Endothelial cell of umbilical vein (primary cell): ENCODE results near the gene EMC7. TPM values are rescaled to one million over a fixed set of nuclear protein-coding genes. Genes with fewer than 3 reads are reported as not detected.

Source experiments
- BruUV-seq: library from RNA; stranded (reverse); fragments of 400-500 nt; replicated peaks from 2 replicates; lab custom pipeline; 2021; lab: Mats Ljungman, UMichigan
- CTCF ChIA-PET: fragments of 300-600, 350-600 bp; sonication (Branson Sonifier 250); formaldehyde crosslinking; loops from one replicate; lab custom pipeline; 2021; ENCODE audit warnings: antibody characterized with exemption, inconsistent platforms; lab: Charles Lee
- POLR2A ChIA-PET: fragments of 300-600, 350-600 bp; sonication (Branson Sonifier 250); formaldehyde crosslinking; loops from one replicate; lab custom pipeline; 2021; ENCODE audit warnings: antibody characterized with exemption, inconsistent platforms; lab: Charles Lee
- DNase-seq: peaks from one replicate; pipeline ENCODE4 v3.0.0-alpha.2; 2011; ENCODE audit warnings: low read depth, low spot score
- FAIRE-seq: peaks from 2 replicates; lab custom pipeline; 2011; peaks lifted over from hg19 to GRCh38; lab: Jason Lieb, UNC
- H2AFZ ChIP-seq: 2 replicates; pipeline ENCODE4 v1.6.0; 2012; ENCODE audit warnings: low read depth, low read length, control low read depth, inconsistent platforms
- H3K27ac ChIP-seq: 2 replicates; pipeline ENCODE4 v1.5.1; 2011; ENCODE audit warnings: low read depth, mild to moderate bottlenecking, control low read depth, low read length, moderate library complexity; ENCODE audit not compliant: insufficient read depth
- H3K27me3 ChIP-seq, 2 experiments: 2 replicates each; pipeline versions ENCODE4 v1.6.0 to v1.6.1; 2011; ENCODE audit warnings: low read length in 2 of 2, mixed read lengths in 1 of 2; ENCODE audit not compliant: control insufficient read depth in 2 of 2, insufficient read depth in 2 of 2
- H3K36me3 ChIP-seq, 2 experiments: 2 replicates in 1 of 2; 3 replicates in 1 of 2; pipeline ENCODE4 v1.5.1; 2011; ENCODE audit warnings: low read length in 2 of 2, mild to moderate bottlenecking in 1 of 2, moderate library complexity in 1 of 2; ENCODE audit not compliant: control insufficient read depth in 2 of 2, insufficient read depth in 2 of 2; ENCODE audit errors: extremely low read depth in 1 of 2
- H3K4me1 ChIP-seq: 3 replicates; pipeline ENCODE4 v1.5.1; 2011; ENCODE audit warnings: mild to moderate bottlenecking, low read length; ENCODE audit not compliant: control insufficient read depth, insufficient read depth; ENCODE audit errors: extremely low read depth
- H3K4me2 ChIP-seq: 2 replicates; pipeline ENCODE4 v1.6.1; 2011; ENCODE audit warnings: low read length, control low read depth, mixed read lengths; ENCODE audit not compliant: insufficient read depth
- H3K4me3 ChIP-seq, 3 experiments: fragments of 200-600 bp in 1 of 3; sonication (generic), shearing (Covaris generic) in 1 of 3; replicated peaks in 1 of 3; 2 replicates each; pipeline ENCODE4 v1.5.1; 2011 to 2016; ENCODE audit warnings: control low read depth in 3 of 3, low read length in 3 of 3, mild to moderate bottlenecking in 2 of 3, inconsistent platforms in 1 of 3, low read depth in 1 of 3, moderate library complexity in 1 of 3; ENCODE audit not compliant: insufficient read depth in 1 of 3
- H3K79me2 ChIP-seq: 2 replicates; pipeline ENCODE4 v1.6.0; 2012; ENCODE audit warnings: low read length, inconsistent platforms; ENCODE audit not compliant: control insufficient read depth, insufficient read depth
- H3K9ac ChIP-seq: replicated peaks from 2 replicates; pipeline ENCODE3; 2011; ENCODE audit warnings: low read length, control low read depth; ENCODE audit not compliant: insufficient read depth; ENCODE audit errors: extremely low read depth
- H3K9me1 ChIP-seq: replicated peaks from 3 replicates; pipeline ENCODE4 v1.6.0; 2011; ENCODE audit warnings: mild to moderate bottlenecking, low read length; ENCODE audit not compliant: control insufficient read depth, insufficient read depth; ENCODE audit errors: extremely low read depth
- H3K9me3 ChIP-seq: replicated peaks from 2 replicates; pipeline ENCODE4 v1.5.1; 2012; ENCODE audit warnings: low read length, inconsistent platforms; ENCODE audit not compliant: control insufficient read depth, insufficient read depth
- H4K20me1 ChIP-seq: replicated peaks from 2 replicates; pipeline ENCODE3; 2011; ENCODE audit warnings: mild to moderate bottlenecking, low read length; ENCODE audit not compliant: control insufficient read depth, insufficient read depth; ENCODE audit errors: extremely low read depth
- CTCF ChIP-seq, 2 donors: IDR thresholded peaks; 1 replicate in 1 of 2; 2 replicates in 1 of 2; pipeline ENCODE4 v1.5.1; 2011; ENCODE audit warnings: low read length in 2 of 2, mild to moderate bottlenecking in 2 of 2, moderate library complexity in 2 of 2, control low read depth in 1 of 2, inconsistent platforms in 1 of 2, low read depth in 1 of 2; ENCODE audit not compliant: insufficient read depth in 1 of 2; ENCODE audit errors: extremely low read depth in 1 of 2
- GATA2 ChIP-seq: IDR thresholded peaks from 2 replicates; pipeline ENCODE4 v1.7.0; 2011; ENCODE audit warnings: low read depth, mild to moderate bottlenecking, moderate library complexity, mixed read lengths, low read length; ENCODE audit not compliant: insufficient read length, insufficient read depth
- JUN ChIP-seq: IDR thresholded peaks from 2 replicates; pipeline ENCODE4 v1.6.1; 2011; ENCODE audit warnings: borderline replicate concordance, low read depth; ENCODE audit not compliant: insufficient read length, insufficient read depth
- MAX ChIP-seq: IDR thresholded peaks from 2 replicates; pipeline ENCODE4 v1.6.1; 2011; ENCODE audit not compliant: insufficient read depth, insufficient read length
- MYC ChIP-seq: IDR thresholded peaks from one replicate; pipeline ENCODE4 v1.6.1; 2011; ENCODE audit warnings: mild to moderate bottlenecking, low read depth, low read length
- POLR2AphosphoS5 ChIP-seq: IDR thresholded peaks from 2 replicates; pipeline ENCODE4 v1.6.1; 2012; ENCODE audit warnings: low read depth, mild to moderate bottlenecking, control low read depth, low read length, moderate library complexity; ENCODE audit not compliant: insufficient read depth
- dilution Hi-C: fragments of 300-500 bp; cut with MboI; formaldehyde crosslinking; loops from one replicate; pipeline ENCODE4 v1.15.0; 2019; ENCODE audit warnings: low sequenced_read_pairs; ENCODE audit not compliant: extremely low pct_ligation_motif_present
- intact Hi-C: fragments of 100-400 bp; cut with micrococcal nuclease; formaldehyde crosslinking; loops from one replicate; pipeline ENCODE4 v1.10.0; 2022
- polyA plus RNA-seq, 4 experiments: library from polyadenylated mRNA; depleted of rRNA in 3 of 4; stranded (reverse) in 3 of 4; unstranded in 1 of 4; fragments of >200 nt; gene quantifications; 2 replicates each; pipeline versions ENCODE4 v1.2.1 to v1.2.3, GENCODE V29; 2011 to 2012; ENCODE audit warnings: missing spikeins in 1 of 4
- total RNA-seq: library from RNA; stranded (reverse); gene quantifications from 2 replicates; pipeline ENCODE4 v1.2.3, GENCODE V29; 2021

The EMC7 gene
- total and polyA plus RNA-seq, 2 donors (not counting 3 experiments of a cell fraction or from before 2014, with no cell fraction given): 57.0 to 70.6 TPM

DNA sequence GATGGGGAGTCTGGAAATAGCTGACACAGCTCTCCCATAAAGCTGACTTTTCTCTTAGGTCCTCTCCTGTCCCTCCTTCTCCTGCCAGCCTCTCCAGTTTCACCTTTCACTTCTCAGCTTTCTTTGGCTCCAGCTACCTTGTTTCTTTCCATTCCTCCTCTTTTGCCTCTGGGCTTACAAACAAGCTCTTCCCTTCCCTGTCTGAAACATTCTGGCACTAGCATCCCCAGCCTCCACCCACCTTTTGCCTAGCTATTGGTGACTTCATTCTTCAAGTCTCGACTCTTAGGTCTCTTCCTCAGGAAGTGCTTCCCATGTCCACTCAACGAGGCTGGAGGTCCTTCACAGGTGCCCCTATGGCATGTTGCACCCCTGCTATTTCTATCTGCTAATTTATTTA is 42.2 kb downstream of the EMC7 start:
- FAIRE-seq (no peak), DNase-seq (no peak)
- dilution Hi-C loops (no loop called here), intact Hi-C loops (no loop called here)
- Histone ChIP-seq H3K27me3 (no peaks in the 10 kb centered on the region), H3K4me3 (no peak overlapping the region), H3K9ac (no peak overlapping the region), H3K4me2 (no peak overlapping the region), H3K4me1 (peaks cover 9% of the 10 kb centered on the region), H3K9me3 (no peaks in the 10 kb centered on the region), H4K20me1 (no peaks in the 10 kb centered on the region), H2AFZ (no peak overlapping the region), H3K36me3 (no peaks in the 10 kb centered on the region), H3K79me2 (no peaks in the 10 kb centered on the region), H3K27ac (no peak overlapping the region), H3K9me1 (no peaks in the 10 kb centered on the region)
- ChIA-PET POLR2A (interaction anchor here (0.6 kb wide), 1 partner anchor 22 kb away, joined by 3 read pairs; no protein-coding TSS in a partner anchor), CTCF (interaction anchor here (0.6 to 6.3 kb wide), 4 partner anchors 14 to 528 kb away, joined by 4 to 67 read pairs (median 8); partner anchors contain the start of gene KATNBL1)
- TF ChIP-seq GATA2 (no peak), CTCF (IDR thresholded peaks at IDR 0.05; ENCODE audit: extremely low read depth in 1 of 2, insufficient read depth in 1 of 2, low read depth in 1 of 2, low read length in 2 of 2) (no peak), POLR2AphosphoS5 (no peak)
- BruUV-seq: no TSS peak

DNA sequence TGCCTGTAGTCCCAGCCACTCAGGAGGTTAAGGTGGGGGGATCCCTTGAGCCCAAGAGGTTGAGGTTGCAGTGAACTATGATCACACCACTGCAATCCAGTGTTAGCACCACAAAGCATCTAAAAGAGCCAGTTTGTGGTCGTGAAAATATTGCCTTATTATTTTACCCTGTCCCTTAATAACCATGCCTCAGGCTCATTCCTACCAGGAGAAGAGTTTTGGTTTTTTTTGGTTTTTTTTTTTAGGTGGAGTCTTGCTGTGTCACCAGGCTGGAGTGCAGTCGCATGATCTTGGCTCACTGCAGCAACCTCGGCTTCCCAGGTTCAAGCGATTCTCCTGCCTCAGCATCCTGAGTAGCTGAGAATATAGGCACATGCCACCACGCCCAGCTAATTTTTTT is 44.8 kb downstream of the EMC7 start:
- H3K4me2 ChIP-seq: no peak overlapping the region
- no peak overlapping the region for H3K4me3 ChIP-seq
- H3K27ac ChIP-seq: no peak overlapping the region
- H3K9me1 ChIP-seq: no peaks in the 10 kb centered on the region
- H2AFZ ChIP-seq: no peak overlapping the region
- TF ChIP-seq JUN (no peak), GATA2 (no peak), MYC (no peak), MAX (no peak)
- intact Hi-C loops: no loop called here
- peaks cover 9% of the 10 kb centered on the region for H3K4me1 ChIP-seq
- H4K20me1 ChIP-seq: no peaks in the 10 kb centered on the region
- BruUV-seq: no TSS peak
- H3K9me3 ChIP-seq: no peaks in the 10 kb centered on the region
- FAIRE-seq: no peak
- H3K9ac ChIP-seq: no peak overlapping the region
- no peaks in the 10 kb centered on the region for H3K79me2 ChIP-seq
- dilution Hi-C loops: no loop called here
- POLR2A ChIA-PET: no interaction called here
- no peak for DNase-seq
- no peaks in the 10 kb centered on the region for H3K36me3 ChIP-seq
- peaks cover 0 to 1% of the 10 kb centered on the region in 2 experiments for H3K27me3 ChIP-seq
- CTCF ChIA-PET: interaction anchor here (2.3 kb wide), 1 partner anchor 153 kb away, joined by 7 read pairs; the partner anchor contains the start of gene KATNBL1
